GM18861 (cell line): ENCODE data around the gene KCNJ12.
"Not testable (repeated sequence)": the region's sequence is repeated elsewhere in the genome, so short reads cannot be mapped to it uniquely, and the experiment has no call there.

ENCODE experiments used
- ATAC-seq: cut with Tn5 transposase; IDR thresholded peaks from one replicate; pipeline ENCODE4 v1.9.1; 2021; ENCODE audit not compliant: unreplicated experiment

KCNJ12 gene

DNA sequence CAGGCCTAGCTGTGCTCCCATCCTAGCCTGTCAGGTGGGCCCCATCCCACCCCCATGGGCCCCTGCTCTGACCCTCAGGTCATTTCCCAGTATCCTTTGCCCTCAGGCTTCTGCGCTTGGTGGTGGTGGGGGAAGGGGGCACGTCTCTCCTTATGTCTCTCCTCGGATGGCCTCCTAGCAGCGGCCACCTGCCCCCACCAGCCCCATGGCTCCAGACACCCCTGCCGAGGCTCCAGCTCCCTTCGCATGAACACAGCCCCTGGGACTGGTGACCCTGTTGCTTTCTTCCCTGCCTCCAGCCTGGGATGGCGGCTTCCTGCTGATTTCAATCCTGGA lies 27.3 kb upstream of the KCNJ12 start:
- ATAC-seq: peak; percentile 9

DNA sequence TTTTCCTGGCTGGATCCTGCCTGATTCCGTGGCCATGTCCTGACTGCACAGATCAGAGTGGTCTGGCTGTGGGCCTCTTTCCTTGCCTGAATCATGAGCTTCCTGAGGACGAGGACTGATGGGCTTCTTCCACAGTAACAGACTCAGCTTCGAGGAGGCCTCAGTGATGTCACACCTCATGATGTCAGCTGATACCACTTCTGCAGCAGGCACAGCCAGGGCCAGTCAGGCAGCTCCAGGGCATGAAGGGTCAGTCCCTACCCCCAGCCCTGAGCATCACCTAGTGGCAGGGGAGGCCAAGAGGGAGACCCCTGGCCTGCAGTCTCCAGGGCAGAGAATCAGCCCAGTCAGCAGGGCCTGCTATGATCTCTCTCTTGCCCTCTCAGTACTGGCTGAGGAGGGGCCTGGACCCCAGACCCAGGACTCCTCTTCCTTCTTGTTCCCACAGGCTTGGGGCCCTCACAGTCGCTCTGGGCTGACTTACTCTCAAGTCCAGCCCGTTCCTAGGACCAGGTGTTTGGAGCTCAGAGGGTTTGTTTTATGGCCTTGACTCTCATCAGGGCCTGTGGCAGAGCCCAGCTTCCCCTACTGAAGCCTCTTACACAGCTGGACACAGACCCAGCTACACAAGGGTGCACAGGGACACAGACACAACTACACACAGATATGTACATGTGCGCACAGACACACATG lies 26.7 kb upstream of the KCNJ12 start:
- not testable (repeated sequence) for ATAC-seq

DNA sequence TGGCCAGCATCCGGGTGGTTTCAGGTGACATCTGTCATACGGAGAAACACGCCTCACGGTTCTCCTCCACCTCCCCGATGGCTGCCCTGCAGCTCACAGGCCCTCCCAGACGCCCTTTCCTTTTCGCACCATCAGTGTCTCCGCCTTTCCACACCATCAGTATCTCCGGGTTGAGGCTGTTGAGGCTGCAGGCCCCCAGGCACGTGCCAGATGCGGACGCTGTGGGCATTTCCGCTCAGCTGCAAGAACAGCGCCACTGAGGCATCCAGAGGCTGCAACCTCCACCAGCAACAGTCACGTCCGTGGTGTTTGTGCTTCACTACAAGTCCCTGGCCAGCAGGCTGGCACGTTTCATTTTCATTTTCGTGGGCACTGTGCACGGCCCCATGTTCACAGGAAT lies 25.7 kb upstream of the KCNJ12 start:
- not testable (repeated sequence) for ATAC-seq

DNA sequence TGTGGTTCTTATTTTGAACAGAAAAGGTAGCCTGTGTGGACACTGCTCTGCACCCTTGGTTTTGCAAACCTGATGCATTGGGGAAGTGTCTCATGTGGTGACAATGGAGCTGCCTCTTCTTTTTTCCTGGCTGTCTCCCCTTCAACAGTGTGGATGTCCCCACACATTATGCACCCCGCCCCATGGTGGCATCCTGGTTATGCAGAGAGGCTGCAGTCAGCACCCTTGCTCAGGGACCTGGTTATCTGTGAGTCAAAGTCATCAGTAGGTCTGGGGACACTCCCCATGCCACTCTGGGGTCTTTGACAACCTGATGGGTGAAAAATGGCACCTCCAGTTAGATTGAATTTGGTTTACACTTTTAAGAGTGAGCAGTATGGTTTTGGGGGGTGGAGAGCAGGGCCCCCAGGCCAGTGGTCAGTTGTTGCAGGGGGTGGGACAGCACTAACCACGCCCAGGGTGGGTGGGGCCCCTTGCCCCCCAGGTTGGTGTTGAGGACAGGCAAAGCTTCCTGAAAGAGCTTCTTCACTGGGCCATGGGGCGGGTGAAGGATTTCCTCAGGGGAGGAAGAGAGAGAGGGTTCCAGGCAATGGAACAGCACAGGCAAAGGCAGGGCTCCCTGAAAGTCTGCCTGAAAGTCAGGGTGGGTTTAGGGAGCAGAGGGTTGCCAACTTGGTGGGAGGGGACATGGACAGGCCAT lies 24.6 kb upstream of the KCNJ12 start:
- no peak for ATAC-seq

DNA sequence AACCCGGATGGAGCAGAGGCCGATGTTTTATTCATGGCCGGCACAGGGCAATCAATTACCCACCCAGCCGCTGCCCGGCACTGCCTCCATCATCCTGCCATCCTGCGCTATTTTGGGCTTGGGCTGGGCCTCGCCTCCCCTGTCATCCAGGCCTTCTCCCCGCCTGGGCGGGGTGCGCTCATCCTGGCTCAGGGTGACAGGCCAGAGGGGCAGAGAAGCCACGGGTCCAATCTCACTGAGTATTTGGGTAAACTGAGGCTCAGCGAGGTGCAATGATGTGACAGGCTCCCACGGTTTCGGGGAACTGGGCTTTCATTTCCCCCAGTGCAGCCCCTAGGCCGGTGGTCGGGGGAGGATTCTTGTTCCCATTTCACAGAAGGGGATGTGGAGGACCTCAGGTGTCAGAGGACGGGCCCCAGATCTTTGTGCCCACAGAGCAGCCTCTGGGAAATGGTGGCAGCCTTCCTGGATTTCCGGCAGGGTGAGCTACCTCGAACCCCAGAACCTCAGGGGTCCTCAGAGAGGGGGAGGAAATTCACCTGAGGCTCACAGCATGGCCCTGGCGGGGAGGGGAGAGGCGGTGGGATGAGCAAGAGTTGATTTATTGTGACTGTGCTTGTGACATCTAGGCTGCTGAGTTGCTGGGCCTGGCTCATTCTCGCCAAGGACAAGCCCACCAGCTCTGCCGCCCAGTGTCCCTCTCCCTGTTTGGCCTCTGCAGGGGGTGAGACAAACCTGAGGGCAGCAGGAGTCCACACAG lies 23.8 kb upstream of the KCNJ12 start:
- no peak for ATAC-seq

DNA sequence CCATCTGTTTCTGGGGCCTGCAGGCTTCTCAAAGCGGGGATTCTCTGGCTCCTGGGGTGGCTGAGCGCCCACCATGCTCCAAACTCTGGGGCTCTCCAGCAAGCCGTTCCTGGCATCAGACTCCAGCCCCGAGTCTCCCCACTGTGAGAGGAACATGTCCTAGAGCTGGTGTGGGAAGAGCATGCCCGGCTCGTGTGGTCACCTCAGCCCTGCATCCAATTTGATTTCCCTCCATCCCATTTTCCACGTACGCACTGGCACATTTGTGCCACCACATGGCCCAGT lies 23.2 kb upstream of the KCNJ12 start:
- no peak for ATAC-seq

DNA sequence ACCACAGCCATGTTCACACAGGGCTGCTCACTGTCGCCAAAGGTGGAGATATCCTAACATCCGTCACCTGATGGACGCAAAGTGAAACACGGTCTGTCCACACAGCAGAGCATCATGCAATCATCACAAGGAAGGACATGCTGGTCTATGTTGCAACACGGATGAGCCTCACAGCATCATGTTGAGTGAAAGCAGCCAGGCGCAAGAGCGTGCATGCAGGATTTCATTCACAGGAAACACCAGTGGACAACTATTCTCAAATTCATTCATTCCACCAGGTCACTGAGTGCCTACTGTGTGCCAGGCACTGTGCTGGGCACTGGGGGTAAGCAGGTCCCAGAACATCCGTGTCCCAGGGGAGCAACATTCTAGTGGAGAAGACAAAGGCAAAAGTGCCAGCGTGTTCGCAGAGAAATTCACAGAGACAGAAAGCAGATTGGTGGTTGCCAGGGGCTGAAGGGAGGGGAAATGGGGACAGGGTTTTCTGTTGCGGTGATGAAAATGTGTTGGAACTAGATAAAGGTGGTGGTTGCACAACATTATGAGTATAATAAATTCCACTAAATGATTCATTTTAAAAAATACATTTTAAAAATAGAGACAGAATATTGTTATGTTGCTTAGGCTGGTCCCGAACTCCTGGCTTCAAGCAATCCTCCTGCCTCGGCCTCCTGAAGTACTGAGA lies 22.7 kb upstream of the KCNJ12 start:
- ATAC-seq: no peak

DNA sequence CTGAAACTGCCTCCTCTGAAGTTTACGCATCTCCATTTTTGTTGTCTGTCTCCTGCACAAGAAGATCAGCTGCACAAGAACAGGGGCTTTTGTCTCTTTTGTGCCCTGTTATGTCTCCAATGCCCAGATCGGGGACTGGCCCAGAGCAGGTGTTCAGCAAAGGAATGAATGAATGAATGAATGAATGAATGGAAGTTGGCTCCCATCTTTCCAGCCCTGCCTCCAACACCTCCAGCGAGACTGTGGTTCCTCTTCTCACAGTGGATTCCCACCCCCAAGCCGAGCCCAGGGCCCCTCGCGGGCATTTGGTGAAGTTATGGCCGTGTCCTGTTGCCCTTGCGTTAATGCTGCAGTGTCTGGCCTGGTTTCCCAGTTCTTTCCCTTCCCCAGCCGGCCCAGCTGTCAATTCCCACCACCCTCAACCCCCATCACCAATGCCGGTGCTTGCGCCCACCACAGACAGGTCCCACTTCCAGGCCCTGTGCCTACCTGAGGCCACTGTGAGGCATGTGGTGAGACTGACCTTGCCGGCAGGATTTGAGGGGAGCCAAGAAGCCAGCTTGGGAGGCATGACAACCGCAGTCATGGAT lies 21.3 kb upstream of the KCNJ12 start:
- ATAC-seq: no peak

DNA sequence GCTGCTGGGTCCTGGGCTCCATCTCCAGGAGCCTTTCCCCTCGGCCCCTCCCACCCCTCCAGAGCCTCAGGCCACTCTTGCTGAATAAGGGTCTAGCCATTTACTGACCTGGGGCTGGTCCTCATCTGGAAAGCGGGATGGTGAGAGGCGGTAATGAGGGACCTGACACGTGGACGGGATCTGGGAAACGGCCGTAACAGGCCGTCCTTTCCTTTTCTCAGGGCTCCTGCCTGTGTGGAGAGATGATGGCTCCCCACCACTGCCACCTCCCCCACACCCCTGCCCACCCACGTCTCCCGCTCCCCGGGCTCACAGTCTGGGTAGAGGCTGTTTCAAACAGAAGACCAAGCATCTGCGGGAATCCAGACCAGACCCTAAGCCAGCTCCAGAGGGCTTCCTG lies 20.6 kb upstream of the KCNJ12 start:
- ATAC-seq: no peak

DNA sequence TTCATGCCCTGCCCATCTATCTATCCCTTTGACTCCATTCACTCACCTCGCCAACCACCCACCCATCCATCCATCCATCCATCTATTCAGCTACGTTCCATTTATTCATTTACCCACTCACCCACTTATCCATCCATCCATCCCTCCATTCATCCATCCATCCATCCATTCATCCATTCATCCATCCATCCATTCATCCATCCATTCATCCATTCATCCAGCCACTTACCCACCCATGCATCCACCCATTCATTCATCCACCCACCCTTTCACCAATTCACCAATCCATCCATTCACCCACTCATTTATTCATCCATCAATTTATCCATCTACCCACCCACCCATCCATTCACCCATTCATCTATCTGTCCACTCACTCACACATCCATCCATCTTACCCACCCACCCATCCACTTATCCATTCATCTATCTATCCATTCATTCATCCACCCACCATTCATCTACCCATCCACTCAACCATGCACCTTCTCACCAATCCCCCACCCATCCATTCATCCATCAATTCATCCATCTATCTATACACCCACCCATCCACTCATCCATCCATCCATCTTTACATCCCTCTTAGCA lies 19.5 kb upstream of the KCNJ12 start:
- ATAC-seq: no peak

DNA sequence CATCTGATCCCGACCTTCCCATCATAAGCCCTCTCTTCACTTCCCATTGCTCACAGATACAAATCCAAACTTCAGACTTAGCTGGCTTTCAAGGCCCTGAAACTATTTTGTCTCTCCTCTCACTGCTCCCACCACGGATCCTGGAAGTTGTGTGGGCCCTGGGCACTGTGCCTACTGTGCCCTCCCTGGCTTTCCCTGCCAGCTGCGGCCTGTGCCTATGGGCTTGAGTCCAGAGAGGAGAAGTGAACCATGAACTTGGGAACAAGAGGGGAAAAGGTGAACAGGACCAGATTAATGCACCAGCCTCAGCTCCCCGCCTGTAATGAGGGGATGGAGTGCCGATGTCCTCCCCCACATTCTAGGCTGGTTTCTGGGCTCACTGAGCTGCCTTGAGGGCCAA lies 18.9 kb upstream of the KCNJ12 start:
- no peak for ATAC-seq

DNA sequence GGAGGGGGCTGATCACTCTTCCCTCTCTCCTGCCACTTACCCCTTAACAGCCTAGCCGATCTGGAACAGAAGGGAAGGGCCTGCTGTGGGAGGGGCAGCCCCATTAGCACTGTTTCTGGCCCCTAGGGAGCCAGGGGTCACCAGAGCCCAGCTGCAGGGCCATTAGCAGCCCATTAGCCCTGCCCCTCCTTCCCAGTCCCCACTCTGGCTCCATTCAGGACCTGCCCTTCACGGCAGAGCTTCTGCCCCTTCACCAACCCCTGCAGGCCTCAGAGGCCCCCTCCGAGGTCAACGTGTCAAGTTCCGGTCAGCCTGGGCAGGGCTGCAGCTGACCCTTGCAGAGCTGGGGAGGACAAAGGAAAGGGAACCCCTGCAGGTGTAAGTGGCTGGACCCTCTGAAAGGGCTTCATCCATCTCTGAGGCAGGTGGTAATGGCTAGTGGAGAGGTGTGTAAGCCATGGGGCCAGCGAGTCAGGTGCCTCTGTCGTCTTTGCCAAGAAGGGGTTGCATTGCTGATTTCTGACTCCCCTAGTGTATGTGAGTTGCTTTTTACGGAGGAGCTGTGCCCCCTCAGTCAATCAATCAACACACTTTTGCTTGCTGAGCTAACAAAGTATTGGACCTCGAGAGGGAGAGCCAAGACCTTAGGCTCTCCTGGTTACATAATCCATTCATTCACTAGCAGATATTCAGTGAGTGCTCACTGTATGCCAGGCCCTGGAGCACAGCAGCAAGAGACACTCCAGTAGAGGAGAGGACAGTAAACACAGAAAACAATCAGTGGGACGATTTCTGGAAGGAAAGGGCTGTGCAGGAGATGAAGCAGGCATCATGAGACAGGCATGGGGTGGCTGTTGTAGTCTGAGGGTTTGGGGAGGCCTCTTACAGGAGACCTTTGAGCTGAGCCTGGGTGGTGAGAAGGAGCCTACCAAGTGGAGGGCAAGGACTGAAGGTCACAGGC lies 18.2 kb upstream of the KCNJ12 start:
- ATAC-seq: no peak

DNA sequence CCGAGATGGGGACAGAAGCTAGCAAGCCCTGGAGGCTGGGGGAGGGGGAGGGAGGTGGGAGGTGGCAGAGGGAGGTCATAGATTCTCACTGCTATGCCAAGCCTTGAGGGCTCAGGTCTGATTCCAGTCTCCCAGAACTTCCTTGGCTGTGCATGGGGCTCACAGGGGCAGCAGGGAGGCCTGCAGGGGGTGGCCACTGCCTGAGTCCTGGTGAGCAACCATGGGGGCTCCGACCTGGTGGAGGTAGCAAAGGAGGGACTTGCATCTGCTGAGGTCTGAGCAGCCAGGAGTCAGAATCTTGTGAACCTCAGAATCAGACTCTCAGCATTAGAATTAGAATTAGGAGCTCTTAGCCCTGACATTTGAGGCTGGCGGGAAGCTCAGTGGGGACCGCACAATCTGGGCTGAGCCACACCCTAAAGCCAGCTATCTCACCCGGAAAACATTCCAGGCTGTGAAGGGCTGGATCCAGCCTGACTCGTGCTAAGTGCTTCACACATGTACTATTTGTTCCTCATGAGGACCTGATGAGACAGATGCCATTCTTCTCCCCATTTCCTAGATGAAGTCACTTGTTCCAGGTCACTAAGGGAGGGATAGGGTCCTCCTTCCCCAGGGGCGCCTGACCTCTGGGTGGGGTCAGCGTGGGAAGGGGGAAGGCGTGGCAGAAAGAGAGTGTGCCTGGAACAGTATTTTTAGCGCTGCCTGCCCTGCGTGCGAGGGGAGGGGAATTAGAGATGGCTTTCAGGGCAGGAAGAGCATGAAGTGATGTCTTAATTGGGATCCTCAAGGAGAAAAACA lies 17.3 kb upstream of the KCNJ12 start:
- no peak for ATAC-seq

DNA sequence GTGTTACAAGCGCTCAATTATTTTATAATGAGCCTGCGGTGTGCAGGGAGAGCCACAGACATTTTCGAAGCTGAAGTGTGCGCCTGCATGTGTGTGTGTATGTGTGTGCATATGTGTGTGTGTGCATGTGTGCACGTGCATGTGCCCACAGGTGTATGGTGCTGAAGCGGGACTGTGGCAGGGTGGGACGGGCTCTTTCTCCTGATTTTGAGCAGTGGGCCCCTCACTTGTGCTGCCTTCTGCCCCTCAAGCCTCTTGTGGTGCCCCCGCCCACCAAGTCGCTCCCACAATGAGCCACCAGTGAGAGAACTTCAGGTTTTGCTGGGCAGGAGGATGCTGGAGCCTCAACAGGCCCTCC lies 16.7 kb upstream of the KCNJ12 start:
- no peak for ATAC-seq

DNA sequence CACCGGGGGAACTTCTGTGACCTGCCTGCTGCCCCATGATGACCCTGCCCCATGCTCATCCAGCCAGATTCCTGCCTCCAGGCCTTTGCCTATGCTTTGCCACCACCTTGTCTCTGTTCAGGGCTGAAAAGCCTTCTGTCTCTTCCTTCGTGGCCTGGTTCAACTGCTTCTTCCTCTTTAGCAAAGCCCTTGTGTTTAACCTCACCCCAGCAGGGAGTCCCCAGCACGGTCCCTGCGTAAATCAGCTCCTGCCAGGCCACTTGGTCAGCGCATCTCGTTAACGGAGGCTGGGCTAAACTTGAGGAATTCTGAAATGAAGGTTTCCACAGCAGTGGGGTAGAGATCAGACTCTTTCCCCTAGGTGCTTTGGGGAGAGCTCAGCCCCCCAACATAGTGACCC lies 16.1 kb upstream of the KCNJ12 start:
- no peak for ATAC-seq

DNA sequence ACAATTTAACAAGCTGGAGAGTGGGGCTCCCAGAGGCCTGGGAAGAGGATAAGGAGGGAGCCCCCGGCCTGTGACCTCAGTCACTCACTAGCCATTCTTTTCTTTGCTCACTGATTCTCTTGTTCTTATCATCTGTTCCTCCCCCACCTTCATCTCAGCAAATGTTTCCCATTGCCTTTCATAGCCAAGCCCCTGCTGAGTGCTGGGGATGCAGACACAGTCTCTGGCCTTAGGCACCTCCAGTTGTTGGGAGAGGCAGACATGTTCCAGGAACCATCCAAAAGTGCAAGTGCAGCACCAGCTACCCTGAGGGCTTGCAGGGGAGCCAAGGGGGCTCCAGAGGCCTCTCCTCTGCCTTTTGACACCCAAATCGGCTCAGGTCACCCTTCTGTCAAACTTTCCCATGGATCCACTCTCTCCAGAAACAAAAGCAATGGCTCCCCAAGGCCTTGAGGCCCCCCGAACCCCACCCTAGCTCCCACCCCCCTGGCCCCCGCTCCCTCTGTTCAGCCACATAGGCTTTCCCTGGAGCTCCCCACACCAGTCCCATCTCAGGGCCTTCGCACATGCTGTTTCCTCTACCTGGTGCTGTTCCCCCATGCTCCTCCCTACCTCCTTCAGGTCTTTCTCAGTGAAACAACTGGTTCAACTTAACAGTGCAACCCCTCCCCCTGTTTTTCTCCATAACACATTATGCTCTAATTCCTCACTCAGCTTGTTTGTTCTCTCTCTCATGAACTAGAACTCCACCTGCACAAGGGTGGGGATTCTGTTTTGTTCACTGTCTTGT lies 14.9 kb upstream of the KCNJ12 start:
- ATAC-seq: no peak

DNA sequence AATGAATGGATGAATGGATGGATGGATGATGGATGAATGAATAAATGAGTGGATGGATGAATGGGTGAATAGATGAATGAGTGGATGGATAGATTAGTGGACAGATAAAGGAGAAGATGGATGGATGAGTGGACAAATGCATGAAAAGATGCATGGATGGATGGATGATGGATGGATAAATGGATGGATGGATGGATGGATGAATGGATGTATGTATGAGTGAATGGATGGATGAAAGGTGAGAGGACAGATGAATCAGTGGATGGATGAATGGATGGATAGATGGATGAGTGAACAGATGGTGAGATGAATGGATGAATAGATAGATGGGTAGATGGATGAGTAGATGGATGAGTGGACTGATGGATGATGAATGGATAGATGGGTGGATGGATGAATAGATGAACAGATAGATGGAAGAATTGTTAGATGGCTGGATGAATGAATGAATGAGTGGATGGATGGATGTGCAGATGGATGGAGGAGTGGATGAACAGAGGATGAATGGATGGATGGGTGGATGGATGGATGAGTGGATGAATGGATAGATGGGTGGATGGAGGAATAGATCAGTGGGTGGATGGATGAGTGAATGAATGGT lies 13.7 kb upstream of the KCNJ12 start:
- no peak for ATAC-seq
